ENCODE measurements around the gene ETS1.
A peak's percentile ranks its signal among the peaks of the same experiment; 100 is the strongest.

ETS1 gene

GRCh38 chr11:128499613-128500253, 87.6 kb downstream of the ETS1 start:
- no peak for DNase-seq

GRCh38 chr11:128498721-128499245, 88.6 kb downstream of the ETS1 start:
- no peak for DNase-seq

GRCh38 chr11:128497776-128498095, 89.6 kb downstream of the ETS1 start:
- no peak for DNase-seq

GRCh38 chr11:128497061-128497775, 90.1 kb downstream of the ETS1 start:
- no peak for DNase-seq

DNA sequence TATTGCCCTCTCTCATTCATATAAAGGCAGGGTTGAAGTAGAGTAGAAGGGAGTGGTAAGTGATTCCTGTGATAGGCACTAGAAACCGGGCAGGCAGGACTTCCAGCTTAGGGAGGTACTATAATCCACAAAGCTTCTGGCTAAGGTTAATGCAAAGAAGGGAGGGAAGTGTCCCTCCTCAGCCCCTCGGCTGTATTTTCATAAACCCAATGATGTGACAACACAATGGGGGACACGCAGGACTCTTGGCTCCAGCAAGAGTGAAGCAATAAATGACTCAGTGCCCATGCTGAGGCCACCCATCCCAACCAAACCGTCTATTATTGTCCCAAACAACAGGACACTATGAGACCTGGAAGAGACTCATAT, 90.7 kb downstream of the ETS1 start:
- DNase-seq: no peak

DNA sequence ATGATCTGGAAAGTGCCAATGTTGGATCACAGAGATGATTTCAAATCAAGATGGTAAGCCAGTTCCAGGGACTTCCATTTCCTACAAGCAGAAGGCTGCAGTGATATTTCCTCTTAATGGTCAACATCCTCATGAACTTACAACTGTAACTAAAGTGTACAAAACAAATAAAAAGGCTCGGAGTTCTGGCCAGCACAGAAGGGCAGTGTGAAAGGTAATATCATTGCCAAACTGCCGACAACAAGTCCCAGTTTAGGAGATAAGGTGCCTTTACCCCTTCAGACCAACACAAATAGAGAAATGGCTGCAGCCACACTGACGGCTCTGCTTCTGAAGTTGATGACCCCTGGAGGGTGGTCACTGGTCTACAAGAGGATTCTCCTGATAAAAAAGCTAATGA, 91.1 kb downstream of the ETS1 start:
- DNase-seq: no peak

- DNase-seq: no peak
Measured at GRCh38 chr11:128494418-128495332, 92.7 kb downstream of the ETS1 start.

- DNase-seq: no peak
Measured at GRCh38 chr11:128493570-128493965, 93.8 kb downstream of the ETS1 start.

DNA sequence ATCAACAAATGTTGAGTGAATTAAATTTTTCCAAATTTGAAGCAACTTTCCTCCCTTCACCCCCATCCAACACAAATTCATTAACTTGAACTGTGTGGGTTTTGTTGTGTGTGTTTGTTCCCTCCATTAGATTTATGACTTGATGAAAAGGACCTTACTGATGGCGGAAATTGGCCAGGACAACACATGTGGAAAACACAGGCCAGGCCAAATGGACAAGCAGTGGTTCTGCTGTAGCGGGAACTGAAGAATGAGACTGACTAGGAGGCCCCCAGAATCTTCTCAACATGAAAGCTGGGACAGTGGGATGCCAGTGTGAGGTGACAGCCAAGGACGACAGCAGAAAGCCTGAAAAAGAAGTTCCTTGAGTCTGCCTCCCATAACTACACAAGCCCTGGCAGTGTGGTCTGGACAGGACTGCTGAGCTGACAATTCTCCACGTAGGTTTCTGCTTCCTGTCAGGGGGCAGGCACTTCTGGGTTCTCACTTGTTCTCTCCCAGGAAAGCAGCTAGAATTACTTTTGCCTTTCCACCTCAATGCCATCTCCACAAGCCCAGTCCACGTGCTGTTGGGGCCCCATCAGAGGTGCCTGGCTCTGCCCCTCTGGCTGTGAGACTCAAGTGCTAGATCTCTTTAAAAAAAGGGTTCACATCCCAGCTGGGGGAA, 94.3 kb downstream of the ETS1 start:
- no peak for DNase-seq

DNA sequence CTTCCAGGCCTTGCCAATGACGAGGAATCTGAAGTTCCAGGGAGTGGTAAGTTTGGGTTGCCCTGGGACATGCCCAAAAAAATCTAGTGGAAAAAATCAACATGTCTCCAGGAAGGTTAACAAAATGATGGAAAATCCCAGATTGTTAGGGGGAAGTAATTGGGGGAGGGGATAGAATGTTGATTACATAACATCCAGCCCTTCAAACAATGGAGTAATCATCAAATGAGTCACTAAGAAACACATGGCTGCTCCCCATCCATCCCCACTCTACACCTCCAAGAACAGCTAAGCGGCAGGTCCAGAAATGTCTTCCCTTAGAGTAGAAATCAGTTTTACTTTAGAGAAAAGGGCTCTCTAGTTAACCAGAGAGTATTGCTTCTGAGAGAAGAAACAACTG, 94.9 kb downstream of the ETS1 start:
- DNase-seq: no peak

- no peak for DNase-seq
Measured at GRCh38 chr11:128491195-128491936, 96.0 kb downstream of the ETS1 start.

DNA sequence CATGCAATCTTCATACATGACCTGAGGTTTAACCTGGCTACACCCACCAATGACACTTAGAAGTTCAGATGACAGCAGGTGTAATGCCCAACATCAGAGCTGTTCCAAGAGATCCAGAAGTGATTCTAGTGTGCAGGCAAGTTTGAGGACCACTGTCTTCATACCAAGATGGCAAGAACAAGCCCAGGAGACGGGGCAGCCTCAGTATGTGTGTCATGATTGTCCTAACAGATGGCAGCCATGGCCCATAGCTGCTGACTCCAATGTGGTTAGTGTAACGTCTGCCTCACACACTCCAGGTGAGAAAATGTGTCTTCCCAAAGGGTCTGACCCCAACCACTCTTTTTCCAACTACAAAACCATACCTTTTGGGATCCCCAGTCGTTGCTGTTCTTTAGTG, 97.3 kb downstream of the ETS1 start:
- DNase-seq: no peak

DNA sequence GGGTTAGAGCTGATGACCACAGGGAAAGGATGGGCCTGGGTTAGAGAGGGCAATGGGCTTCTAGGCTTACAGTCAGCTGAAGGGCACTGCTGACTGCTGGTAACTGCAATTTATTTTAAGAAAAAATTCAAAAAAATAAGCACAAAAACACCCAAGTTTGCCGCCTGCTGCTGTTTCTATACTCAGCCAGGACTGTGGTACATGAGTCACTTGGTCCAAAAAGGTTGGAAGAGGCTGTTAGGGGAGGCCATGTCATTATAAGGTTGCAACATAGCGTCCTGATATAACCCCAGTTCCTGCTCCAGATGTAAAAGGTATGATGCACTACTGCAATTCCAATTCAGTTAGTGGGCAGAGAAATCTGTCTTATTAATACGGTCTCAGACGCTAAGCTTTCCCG, 98.9 kb downstream of the ETS1 start:
- DNase-seq: peak; percentile 62

DNA sequence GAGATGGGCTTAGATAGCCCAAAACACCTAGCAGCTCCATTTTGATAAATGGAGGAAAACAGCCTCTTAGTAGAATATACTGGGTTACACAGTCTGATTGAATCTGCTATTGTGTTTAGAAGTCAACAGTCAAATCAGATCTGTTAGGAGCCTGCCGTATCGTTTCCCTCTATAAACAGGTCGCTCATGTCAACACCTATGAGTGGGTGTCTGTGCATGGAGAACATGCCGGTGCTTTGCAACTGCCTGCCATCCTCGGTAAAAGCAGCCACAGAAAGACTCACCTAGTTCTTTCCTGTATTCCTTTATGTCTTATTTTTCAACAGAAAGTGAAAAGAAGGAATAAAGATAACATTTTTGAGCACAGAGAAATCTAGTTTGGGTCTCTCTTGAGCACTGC, 99.4 kb downstream of the ETS1 start:
- no peak for DNase-seq

- no peak for DNase-seq
Measured at GRCh38 chr11:128484172-128484571, 103.2 kb downstream of the ETS1 start.

DNA sequence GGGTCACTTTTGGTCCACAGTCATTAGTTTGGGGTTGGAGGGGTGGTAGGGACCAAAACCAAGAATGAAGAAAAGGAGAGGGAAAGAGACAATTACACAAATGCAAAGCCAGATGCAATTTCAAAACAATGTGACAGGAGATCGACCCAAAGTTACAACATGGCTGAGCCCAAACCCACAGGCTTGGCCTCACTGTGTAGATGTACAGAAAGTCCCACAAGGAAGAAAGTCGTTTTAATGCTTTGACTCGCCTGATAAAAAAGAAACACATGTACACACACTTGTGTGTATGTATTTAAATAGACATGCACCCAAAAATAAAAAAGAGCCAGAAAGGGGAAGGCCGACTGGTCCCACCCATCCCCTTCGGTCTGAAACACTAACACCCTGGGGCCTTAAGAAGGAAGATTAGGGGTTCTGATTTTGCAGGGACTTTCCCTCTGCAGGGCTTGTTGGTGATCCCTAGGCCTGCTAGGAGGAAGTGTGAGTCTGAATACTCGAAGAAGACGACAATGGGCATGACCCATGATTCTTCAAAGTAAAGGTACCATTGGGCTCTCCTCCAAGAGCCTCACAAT, 104.1 kb downstream of the ETS1 start:
- DNase-seq: no peak

DNA sequence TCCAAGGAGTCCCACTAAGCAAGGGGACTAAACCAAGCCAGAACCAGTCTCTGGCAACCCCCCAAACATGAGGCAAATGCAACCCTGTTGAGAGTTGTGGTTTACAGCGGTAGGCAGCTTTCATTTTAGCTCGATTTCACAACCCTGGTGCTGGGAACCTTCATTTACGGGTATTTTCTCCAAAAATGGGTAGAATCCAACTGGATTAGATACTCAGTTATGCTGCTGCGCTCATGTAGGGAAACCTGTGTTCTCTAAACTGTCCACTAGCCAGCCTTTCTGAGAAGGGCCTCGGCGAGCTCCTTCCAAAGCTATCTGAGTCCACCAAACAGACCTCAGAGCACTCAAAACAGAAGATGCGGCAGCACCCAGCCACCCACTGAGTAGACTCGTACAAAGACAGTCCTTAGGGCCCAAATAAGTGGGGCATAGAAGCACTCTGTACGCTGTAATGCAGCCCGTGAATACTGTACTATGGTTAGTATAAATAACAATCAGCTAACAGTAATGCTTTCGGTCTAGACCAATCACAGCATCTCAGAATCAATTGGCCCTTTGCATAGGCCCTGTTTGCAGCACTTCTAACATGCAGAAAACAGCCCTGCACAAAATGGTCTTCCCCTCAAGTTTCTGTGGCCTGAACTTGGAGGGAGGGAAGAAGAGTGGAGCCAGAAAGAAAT, 104.7 kb downstream of the ETS1 start:
- peak; percentile 51 for DNase-seq

DNA sequence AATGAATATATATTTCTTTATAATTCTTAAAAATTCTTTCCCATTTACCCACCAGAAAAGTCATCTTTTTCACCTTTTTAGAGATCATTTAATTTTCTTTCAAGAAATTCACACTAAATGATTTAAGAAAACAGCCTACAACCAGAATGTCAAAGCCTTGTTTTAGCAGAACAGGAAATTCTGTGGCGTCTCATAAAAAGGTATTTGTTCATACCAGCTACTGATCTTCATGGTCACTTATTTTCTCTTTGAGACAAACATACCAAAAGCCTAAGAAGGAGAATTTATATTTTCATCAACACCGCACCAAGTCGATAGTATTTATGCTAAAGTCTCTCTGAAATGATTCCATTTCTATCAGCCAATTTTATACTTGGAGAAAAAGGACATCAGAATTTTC, 105.3 kb downstream of the ETS1 start:
- DNase-seq: no peak

DNA sequence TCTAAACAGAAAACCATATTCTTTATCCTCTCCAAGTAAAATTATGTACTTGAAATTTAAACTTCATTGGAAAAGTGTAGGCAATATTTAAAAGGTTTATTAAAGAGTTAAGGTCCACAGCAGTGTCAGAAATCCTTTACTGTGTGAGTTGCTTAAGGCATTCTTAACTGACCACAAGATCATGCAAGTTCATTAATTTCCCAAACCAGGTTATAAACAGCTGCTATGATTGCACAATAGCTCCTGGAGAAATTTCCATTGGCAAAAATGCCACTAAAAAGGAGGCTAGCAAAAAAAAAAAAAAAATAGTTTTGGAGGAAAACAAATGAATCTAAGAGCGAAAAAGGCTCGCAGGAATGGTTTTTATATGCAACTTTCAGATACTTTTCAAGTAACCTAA, 106.2 kb downstream of the ETS1 start:
- DNase-seq: no peak

GRCh38 chr11:128480665-128481064, 106.7 kb downstream of the ETS1 start:
- DNase-seq: no peak

GRCh38 chr11:128480066-128480465, 107.3 kb downstream of the ETS1 start:
- no peak for DNase-seq

- DNase-seq: no peak
Measured at GRCh38 chr11:128479144-128479543, 108.2 kb downstream of the ETS1 start.
